ENCODE results near the gene APP.

The APP gene

GRCh38 chr21:26170471-26171257 is at the start of gene APP:
Gene APP, minus strand, starts transcription at chr21:26170770. Its CDS starts 150 bp downstream, at chr21:26170620.
- TF ChIP-seq CTCF (IDR thresholded peaks at IDR 0.05) (peak; percentile 97), ZFX (IDR thresholded peaks at IDR 0.05; ENCODE audit: borderline replicate concordance) (no peak)
- H3K27ac ChIP-seq, result no peak within 1 kb of the TSS

- no peak overlapping the region for H3K27ac ChIP-seq
- TF ChIP-seq CTCF (IDR thresholded peaks at IDR 0.05), result no peak
- TF ChIP-seq ZFX (IDR thresholded peaks at IDR 0.05; ENCODE audit: borderline replicate concordance), result no peak
These were observed 41.6 kb upstream of the APP start for GRCh38 chr21:26212220-26212619.

GRCh38 chr21:26210614-26211013 is 40.0 kb upstream of the APP start:
- TF ChIP-seq ZFX (IDR thresholded peaks at IDR 0.05; ENCODE audit: borderline replicate concordance) (no peak), CTCF (IDR thresholded peaks at IDR 0.05) (no peak)

GRCh38 chr21:26207021-26207420 is 36.5 kb upstream of the APP start:
- H3K27ac ChIP-seq, result no peak overlapping the region
- no peak for TF ChIP-seq CTCF (IDR thresholded peaks at IDR 0.05)
- no peak for TF ChIP-seq ZFX (IDR thresholded peaks at IDR 0.05; ENCODE audit: borderline replicate concordance)

More at GRCh38 chr21:26210614-26211013, 40.0 kb upstream of the APP start:
- no peak overlapping the region for H3K27ac ChIP-seq

GRCh38 chr21:26199456-26199855 is 28.9 kb upstream of the APP start:
- no peak overlapping the region for H3K27ac ChIP-seq
- no peak for TF ChIP-seq CTCF (IDR thresholded peaks at IDR 0.05)
- no peak for TF ChIP-seq ZFX (IDR thresholded peaks at IDR 0.05; ENCODE audit: borderline replicate concordance)

GRCh38 chr21:26195708-26196107 is 25.1 kb upstream of the APP start:
- TF ChIP-seq CTCF (IDR thresholded peaks at IDR 0.05), result no peak
- no peak for TF ChIP-seq ZFX (IDR thresholded peaks at IDR 0.05; ENCODE audit: borderline replicate concordance)
- H3K27ac ChIP-seq, result no peak overlapping the region

GRCh38 chr21:26194811-26195251 is 24.3 kb upstream of the APP start:
- H3K27ac ChIP-seq, result no peak overlapping the region
- TF ChIP-seq ZFX (IDR thresholded peaks at IDR 0.05; ENCODE audit: borderline replicate concordance), result no peak
- no peak for TF ChIP-seq CTCF (IDR thresholded peaks at IDR 0.05)

Measured in 22Rv1 (cell line).